Neuronal stem cell (in vitro differentiated cells): Measurements from ENCODE around the gene SFMBT2.
A peak's percentile ranks its signal among the peaks of the same experiment; 100 is the strongest.

Source experiments
- DNase-seq: peaks from one replicate; pipeline ENCODE4 v3.0.0-alpha.2; 2013; ENCODE audit warnings: low spot score
- H2AFZ ChIP-seq: one replicate; pipeline ENCODE4 v1.6.1; 2013; ENCODE audit warnings: mild to moderate bottlenecking, low read length, inconsistent platforms
- H2AK5ac ChIP-seq: 2 replicates; pipeline ENCODE4 v1.6.1; 2013; ENCODE audit warnings: low read depth, mild to moderate bottlenecking, inconsistent platforms, low read length, moderate library complexity, mixed read lengths
- H2BK120ac ChIP-seq: 2 replicates; pipeline ENCODE4 v1.6.1; 2013; ENCODE audit warnings: low read depth, mild to moderate bottlenecking, inconsistent platforms, low read length, moderate library complexity, mixed read lengths
- H2BK12ac ChIP-seq: one replicate; pipeline ENCODE4 v1.6.1; 2013; ENCODE audit warnings: low read length, inconsistent platforms
- H2BK15ac ChIP-seq: 2 replicates; pipeline ENCODE4 v1.6.1; 2013; ENCODE audit warnings: mild to moderate bottlenecking, low read length, inconsistent platforms, mixed read lengths
- H2BK5ac ChIP-seq: one replicate; pipeline ENCODE4 v1.6.1; 2013; ENCODE audit warnings: inconsistent platforms, mild to moderate bottlenecking, low read length, moderate library complexity
- H3K14ac ChIP-seq: one replicate; pipeline ENCODE4 v1.6.1; 2013; ENCODE audit warnings: low read length, inconsistent platforms
- H3K18ac ChIP-seq: 2 replicates; pipeline ENCODE4 v1.6.1; 2013; ENCODE audit warnings: low read length, inconsistent platforms
- H3K23ac ChIP-seq: 2 replicates; pipeline ENCODE4 v1.6.1; 2013; ENCODE audit warnings: low read depth, mild to moderate bottlenecking, mixed read lengths, low read length, inconsistent platforms; ENCODE audit not compliant: poor library complexity
- H3K27ac ChIP-seq: replicated peaks from 3 replicates; pipeline ENCODE4 v1.5.1; 2013; ENCODE audit warnings: low read length, inconsistent platforms
- H3K27me3 ChIP-seq, 3 experiments: 2 replicates each; pipeline ENCODE4 v1.6.1; 2013; ENCODE audit warnings: low read length in 3 of 3, mild to moderate bottlenecking in 2 of 3, inconsistent platforms in 1 of 3, low read depth in 1 of 3, mixed read lengths in 1 of 3, moderate library complexity in 1 of 3; ENCODE audit not compliant: control insufficient read depth in 3 of 3, insufficient read depth in 3 of 3
- H3K36me3 ChIP-seq, 2 donors: replicated peaks in 1 of 2; 2 replicates each; pipeline ENCODE4 v1.6.1; 2013; ENCODE audit warnings: low read length in 2 of 2; ENCODE audit not compliant: control insufficient read depth in 2 of 2, insufficient read depth in 2 of 2
- H3K4ac ChIP-seq: 2 replicates; pipeline ENCODE4 v1.6.1; 2013; ENCODE audit warnings: inconsistent platforms, mild to moderate bottlenecking, low read length, moderate library complexity
- H3K4me1 ChIP-seq, 2 donors: 1 replicate in 1 of 2; 2 replicates in 1 of 2; pipeline ENCODE4 v1.6.1; 2013; ENCODE audit warnings: low read length in 2 of 2, low read depth in 1 of 2; ENCODE audit not compliant: control insufficient read depth in 2 of 2, insufficient read depth in 1 of 2
- H3K4me2 ChIP-seq: one replicate; pipeline ENCODE4 v1.6.1; 2013; ENCODE audit warnings: mild to moderate bottlenecking, low read length, inconsistent platforms; ENCODE audit not compliant: insufficient read depth, poor library complexity, severe bottlenecking
- H3K4me3 ChIP-seq, 2 donors: 2 replicates each; pipeline ENCODE4 v1.5.1; 2013; ENCODE audit warnings: low read length in 2 of 2, mild to moderate bottlenecking in 2 of 2, inconsistent platforms in 1 of 2, moderate library complexity in 1 of 2
- H3K79me1 ChIP-seq: one replicate; pipeline ENCODE4 v1.6.1; 2013; ENCODE audit warnings: low read depth, mild to moderate bottlenecking, inconsistent platforms, low read length, moderate library complexity
- H3K9ac ChIP-seq: one replicate; pipeline ENCODE4 v1.6.1; 2013; ENCODE audit warnings: mild to moderate bottlenecking, low read depth, low read length, inconsistent platforms; ENCODE audit not compliant: poor library complexity
- H3K9me3 ChIP-seq, 2 donors: replicated peaks in 1 of 2; 2 replicates each; pipeline versions ENCODE3 to v1.6.1; 2013; ENCODE audit warnings: low read length in 2 of 2, mild to moderate bottlenecking in 2 of 2, inconsistent platforms in 1 of 2, low read depth in 1 of 2, mixed read lengths in 1 of 2, moderate library complexity in 1 of 2; ENCODE audit not compliant: control insufficient read depth in 2 of 2, insufficient read depth in 1 of 2
- H4K8ac ChIP-seq: one replicate; pipeline ENCODE4 v1.6.1; 2013; ENCODE audit warnings: low read depth, mild to moderate bottlenecking, inconsistent platforms, low read length, moderate library complexity
- H4K91ac ChIP-seq: one replicate; pipeline ENCODE4 v1.6.1; 2013; ENCODE audit warnings: low read length, low read depth, mild to moderate bottlenecking, inconsistent platforms; ENCODE audit not compliant: poor library complexity
- whole genome bisulfite sequencing, 2 donors: extraction: QIAGEN DNeasy Blood & Tissue Kit; methylation state at CpG; one replicate each; pipeline ENCODE4 v1.1.7; 2013; ENCODE audit warnings: missing lambda C conversion rate in 2 of 2, mixed read lengths in 1 of 2; ENCODE audit not compliant: insufficient read length in 2 of 2, insufficient replicate concordance in 1 of 2; ENCODE audit errors: extremely low coverage in 2 of 2; 5-methylcytosine and 5-hydroxymethylcytosine counted together

Gene SFMBT2

DNA sequence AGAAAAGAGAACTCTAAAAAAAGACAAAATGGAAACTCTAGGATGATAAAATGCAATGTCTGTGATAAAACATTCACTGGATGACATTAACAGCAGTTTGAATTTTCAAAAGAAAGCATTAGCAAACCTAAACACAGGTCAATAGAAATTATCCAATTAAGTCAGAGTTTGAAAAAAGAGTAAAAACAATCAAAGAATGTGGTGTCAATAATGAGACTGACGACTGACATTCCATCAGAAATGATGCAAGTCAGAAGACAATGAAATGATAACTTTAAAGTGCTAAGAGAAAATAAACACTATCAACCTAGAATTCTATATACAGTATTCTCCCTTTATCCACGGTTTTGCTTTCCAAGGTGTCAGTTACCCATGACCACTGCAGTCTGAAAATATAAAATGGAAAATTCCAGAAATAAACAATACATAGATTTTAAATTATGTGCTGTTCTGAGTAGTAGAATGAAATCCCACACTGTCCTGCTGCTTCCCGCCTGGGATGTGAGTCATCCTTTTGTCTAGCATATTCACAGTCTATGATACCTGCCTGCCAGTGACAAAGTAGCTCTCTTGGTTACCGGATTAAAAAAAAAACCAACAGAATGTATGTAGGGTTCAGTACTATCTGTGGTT is 38.3 kb upstream of the SFMBT2 start:
- Histone ChIP-seq H4K8ac (no peak overlapping the region), H3K4me1 (peaks cover 0 to 6% of the 10 kb centered on the region in 2 donors), H3K79me1 (no peaks in the 10 kb centered on the region), H2AFZ (no peak overlapping the region), H2BK12ac (no peak overlapping the region), H3K18ac (no peak overlapping the region), H2BK5ac (no peak overlapping the region), H4K91ac (no peak overlapping the region), H3K4me2 (no peak overlapping the region), H3K23ac (no peak overlapping the region), H3K4me3 (no peak overlapping the region), H3K27me3 (no peaks in the 10 kb centered on the region), H2AK5ac (no peak overlapping the region), H3K9me3 (peaks cover 6 to 9% of the 10 kb centered on the region in 2 donors), H3K4ac (no peak overlapping the region), H3K14ac (no peak overlapping the region), H2BK120ac (no peak overlapping the region), H2BK15ac (no peak overlapping the region), H3K9ac (no peak overlapping the region), H3K27ac (no peak overlapping the region), H3K36me3 (no peaks in the 10 kb centered on the region)
- DNase-seq = no peak
- no CpG with 5 or more reads among the region's 4 CpGs for WGBS, 2 donors

DNA sequence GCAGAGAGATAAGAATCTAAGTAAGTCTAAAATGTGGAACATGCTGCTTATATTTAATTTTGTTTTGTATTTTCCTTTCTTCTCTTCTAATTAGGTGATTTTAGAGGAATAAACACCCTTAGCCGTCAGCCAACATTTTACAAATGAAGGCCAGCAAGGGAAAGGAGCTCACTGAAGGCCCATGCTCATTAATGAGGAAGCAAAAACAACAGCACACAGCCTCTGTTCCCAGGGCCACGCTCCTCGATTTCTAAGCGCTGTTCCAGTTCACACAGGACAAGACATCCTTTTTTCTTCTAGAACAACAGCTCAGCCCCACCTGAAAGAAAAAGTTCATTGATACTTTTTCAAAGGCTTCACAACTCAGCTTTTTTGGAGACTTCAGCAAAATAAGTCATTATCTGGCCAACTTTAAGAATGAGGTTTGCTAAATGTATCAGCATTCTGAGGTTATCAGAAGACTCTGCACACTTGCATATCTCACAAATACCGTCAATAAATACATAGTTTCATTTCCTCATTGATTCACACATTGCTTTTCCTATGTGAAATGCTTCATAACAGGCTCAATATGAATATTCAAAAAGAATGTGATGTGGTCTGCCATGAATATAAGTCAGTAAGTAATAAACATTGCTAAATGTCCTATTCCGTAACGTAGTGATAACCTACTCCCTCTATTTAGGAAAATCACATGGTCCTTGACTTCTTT is 34.8 kb upstream of the SFMBT2 start:
- no CpG with 5 or more reads among the region's 7 CpGs for WGBS, 2 donors
- H2BK120ac ChIP-seq = no peak overlapping the region

DNA sequence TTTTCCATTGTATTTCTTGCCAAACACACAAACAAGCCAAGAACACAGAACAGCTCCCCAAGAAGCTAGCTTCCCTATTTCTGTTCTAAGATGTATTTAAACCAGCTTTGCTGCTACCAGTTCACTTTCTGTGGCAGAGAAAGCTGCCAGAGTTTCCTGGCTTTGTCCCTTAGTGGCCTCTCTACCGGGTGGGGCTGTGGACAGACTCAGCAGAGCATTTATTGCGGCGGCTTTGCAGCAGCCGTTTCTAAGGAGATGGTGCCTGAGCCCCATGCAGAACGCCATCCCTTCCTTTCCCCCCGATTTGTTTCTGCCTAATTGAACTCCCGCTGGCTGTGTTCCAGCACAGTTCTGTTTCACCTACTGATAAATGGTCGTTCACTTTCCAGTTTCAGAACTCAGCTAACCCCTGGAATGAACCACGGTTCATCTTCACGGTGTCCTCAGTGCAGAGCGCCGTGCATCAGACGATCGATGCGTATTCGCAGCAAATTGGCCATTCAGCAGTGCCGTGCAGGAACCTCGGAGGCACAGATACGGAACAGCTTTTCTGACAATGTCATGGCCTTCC is 33.8 kb upstream of the SFMBT2 start:
- no peak for DNase-seq
- Histone ChIP-seq H3K27me3 (no peaks in the 10 kb centered on the region), H3K4me3 (no peak overlapping the region), H2BK12ac (no peak overlapping the region), H2AK5ac (no peak overlapping the region), H4K8ac (no peak overlapping the region), H3K27ac (no peak overlapping the region), H3K23ac (no peak overlapping the region), H3K9ac (no peak overlapping the region), H4K91ac (no peak overlapping the region), H3K4me1 (peaks cover 0 to 6% of the 10 kb centered on the region in 2 donors), H3K4ac (no peak overlapping the region), H3K79me1 (no peaks in the 10 kb centered on the region), H2BK5ac (no peak overlapping the region), H3K18ac (peak overlapping the region; percentile 5), H2BK120ac (no peak overlapping the region), H2BK15ac (no peak overlapping the region), H3K14ac (no peak overlapping the region), H2AFZ (peak overlapping the region; percentile 58), H3K4me2 (no peak overlapping the region), H3K9me3 (peaks cover 5 to 9% of the 10 kb centered on the region in 2 donors), H3K36me3 (no peaks in the 10 kb centered on the region)
- no CpG with 5 or more reads among the region's 19 CpGs for WGBS, 2 donors

More for the DNA sequence above, 34.8 kb upstream of the SFMBT2 start:
- Histone ChIP-seq H3K27me3 (no peaks in the 10 kb centered on the region), H3K18ac (no peak overlapping the region), H2BK15ac (no peak overlapping the region), H4K8ac (no peak overlapping the region), H3K27ac (no peak overlapping the region), H4K91ac (no peak overlapping the region), H2AFZ (no peak overlapping the region), H3K36me3 (no peaks in the 10 kb centered on the region), H2AK5ac (no peak overlapping the region), H2BK12ac (no peak overlapping the region), H3K9ac (no peak overlapping the region), H3K14ac (no peak overlapping the region), H3K4me1 (peaks cover 0 to 6% of the 10 kb centered on the region in 2 donors), H3K4me3 (no peak overlapping the region), H3K23ac (no peak overlapping the region), H3K9me3 (peaks cover 6 to 9% of the 10 kb centered on the region in 2 donors), H2BK5ac (no peak overlapping the region), H3K4me2 (no peak overlapping the region), H3K79me1 (no peaks in the 10 kb centered on the region), H3K4ac (no peak overlapping the region)
- DNase-seq = no peak

- no peaks in the 10 kb centered on the region for H3K27me3 ChIP-seq
- no peak overlapping the region for H3K4ac ChIP-seq
- no peak overlapping the region for H2BK15ac ChIP-seq
Observed at GRCh38 chr10:7443036-7443435, 32.2 kb upstream of the SFMBT2 start.

More at GRCh38 chr10:7443036-7443435, 32.2 kb upstream of the SFMBT2 start:
- Histone ChIP-seq H3K23ac (no peak overlapping the region), H3K9me3 (peaks cover 0 to under 1% of the 10 kb centered on the region in 2 donors), H3K18ac (no peak overlapping the region), H2AK5ac (no peak overlapping the region), H2BK120ac (no peak overlapping the region), H3K9ac (no peak overlapping the region), H3K14ac (no peak overlapping the region), H2AFZ (no peak overlapping the region), H3K4me1 (peaks cover 0 to 6% of the 10 kb centered on the region in 2 donors), H3K79me1 (no peaks in the 10 kb centered on the region), H3K27ac (no peak overlapping the region), H4K8ac (no peak overlapping the region), H4K91ac (no peak overlapping the region), H3K4me3 (no peak overlapping the region), H2BK12ac (no peak overlapping the region), H2BK5ac (no peak overlapping the region), H3K4me2 (no peak overlapping the region), H3K36me3 (no peaks in the 10 kb centered on the region)
- no peak for DNase-seq
